Measurements from ENCODE around the gene MICAL3.

DNA sequence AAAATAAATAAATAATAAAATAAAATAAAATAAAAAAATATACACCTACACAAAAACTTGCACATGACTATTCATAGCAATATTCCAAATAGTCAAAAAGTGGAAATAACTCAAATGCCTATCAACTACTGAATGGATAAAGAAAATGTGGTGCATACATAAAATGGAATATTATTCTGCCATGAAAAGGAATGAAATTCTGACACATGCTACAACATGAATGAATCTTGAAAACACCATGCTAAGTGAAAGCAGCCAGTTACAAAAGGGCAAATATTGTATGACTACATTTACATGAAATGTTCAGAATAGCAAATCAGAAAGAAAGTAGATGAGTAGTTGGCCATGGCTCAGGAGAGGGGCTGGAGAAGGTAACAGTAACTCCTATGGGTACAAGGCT, 46.3 kb downstream of the MICAL3 start:
- TF ChIP-seq, protein P1, sequence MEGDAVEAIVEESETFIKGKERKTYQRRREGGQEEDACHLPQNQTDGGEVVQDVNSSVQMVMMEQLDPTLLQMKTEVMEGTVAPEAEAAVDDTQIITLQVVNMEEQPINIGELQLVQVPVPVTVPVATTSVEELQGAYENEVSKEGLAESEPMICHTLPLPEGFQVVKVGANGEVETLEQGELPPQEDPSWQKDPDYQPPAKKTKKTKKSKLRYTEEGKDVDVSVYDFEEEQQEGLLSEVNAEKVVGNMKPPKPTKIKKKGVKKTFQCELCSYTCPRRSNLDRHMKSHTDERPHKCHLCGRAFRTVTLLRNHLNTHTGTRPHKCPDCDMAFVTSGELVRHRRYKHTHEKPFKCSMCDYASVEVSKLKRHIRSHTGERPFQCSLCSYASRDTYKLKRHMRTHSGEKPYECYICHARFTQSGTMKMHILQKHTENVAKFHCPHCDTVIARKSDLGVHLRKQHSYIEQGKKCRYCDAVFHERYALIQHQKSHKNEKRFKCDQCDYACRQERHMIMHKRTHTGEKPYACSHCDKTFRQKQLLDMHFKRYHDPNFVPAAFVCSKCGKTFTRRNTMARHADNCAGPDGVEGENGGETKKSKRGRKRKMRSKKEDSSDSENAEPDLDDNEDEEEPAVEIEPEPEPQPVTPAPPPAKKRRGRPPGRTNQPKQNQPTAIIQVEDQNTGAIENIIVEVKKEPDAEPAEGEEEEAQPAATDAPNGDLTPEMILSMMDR (IDR thresholded peaks at IDR 0.05), result no peak
- TF ChIP-seq POLR2A (IDR thresholded peaks at IDR 0.05), result no peak

Data from testis (tissue), 2 donors.